DOHH2 (cell line): Measurements from ENCODE around the gene ALKBH3.
A peak's percentile ranks its signal among the peaks of the same experiment; 100 is the strongest.

Source experiments
- H3F3A ChIP-seq: fragments of 200-600 bp; sonication (generic), shearing (Covaris generic); 2 replicates; pipeline ENCODE4 v1.6.0; 2016; ENCODE audit warnings: antibody characterized with exemption, mild to moderate bottlenecking; ENCODE audit not compliant: control insufficient read depth, insufficient read depth
- H3K27ac ChIP-seq: fragments of 200-600 bp; sonication (generic); 2 replicates; pipeline ENCODE4 v1.5.1; 2014; ENCODE audit warnings: low read depth, mild to moderate bottlenecking, low read length, moderate library complexity
- H3K27me3 ChIP-seq: fragments of 200-600 bp; sonication (generic); 2 replicates; pipeline ENCODE4 v1.6.1; 2014; ENCODE audit warnings: mild to moderate bottlenecking, low read length, mixed read lengths; ENCODE audit not compliant: control insufficient read depth
- H3K36me3 ChIP-seq: fragments of 200-600 bp; sonication (generic); 2 replicates; pipeline ENCODE4 v1.6.1; 2014; ENCODE audit warnings: mild to moderate bottlenecking, low read length, moderate library complexity, mixed read lengths; ENCODE audit not compliant: control insufficient read depth
- H3K4me1 ChIP-seq: fragments of 200-600 bp; sonication (generic); 2 replicates; pipeline ENCODE4 v1.6.1; 2014; ENCODE audit warnings: mild to moderate bottlenecking, low read length, mixed read lengths; ENCODE audit not compliant: control insufficient read depth
- H3K4me2 ChIP-seq: fragments of 200-600 bp; sonication (generic); 2 replicates; pipeline ENCODE4 v1.6.0; 2014; ENCODE audit warnings: mild to moderate bottlenecking, low read length, moderate library complexity
- H3K4me3 ChIP-seq: fragments of 200-600 bp; sonication (generic); 2 replicates; pipeline ENCODE4 v1.5.1; 2014; ENCODE audit warnings: mild to moderate bottlenecking, low read length, mixed read lengths
- H3K79me2 ChIP-seq: fragments of 200-600 bp; sonication (generic); 2 replicates; pipeline ENCODE4 v1.6.1; 2014; ENCODE audit warnings: mild to moderate bottlenecking, low read length, mixed read lengths; ENCODE audit not compliant: control insufficient read depth
- H3K9me2 ChIP-seq: fragments of 200-600 bp; sonication (generic); replicated peaks from 2 replicates; pipeline ENCODE4 v1.6.1; 2014; ENCODE audit warnings: mild to moderate bottlenecking, low read length, mixed read lengths; ENCODE audit not compliant: control insufficient read depth
- H3K9me3 ChIP-seq: fragments of 200-600 bp; sonication (generic); 2 replicates; pipeline ENCODE4 v1.6.1; 2014; ENCODE audit warnings: antibody characterized with exemption, low read length, mixed read lengths; ENCODE audit not compliant: control insufficient read depth, insufficient read depth
- H4K20me1 ChIP-seq: fragments of 200-600 bp; sonication (generic); 2 replicates; pipeline ENCODE4 v1.6.0; 2014; ENCODE audit warnings: low read depth, mild to moderate bottlenecking, antibody characterized with exemption, low read length, moderate library complexity; ENCODE audit not compliant: control insufficient read depth, insufficient read depth
- CTCF ChIP-seq: fragments of 200-600 bp; sonication (generic); IDR thresholded peaks from one replicate; pipeline ENCODE4 v1.5.1; 2014; ENCODE audit warnings: antibody characterized with exemption, mild to moderate bottlenecking, low read depth, low read length; ENCODE audit not compliant: poor library complexity, severe bottlenecking
- EZH2phosphoT487 ChIP-seq: fragments of 200-600 bp; sonication (generic); IDR thresholded peaks from 2 replicates; pipeline ENCODE4 v1.6.1; 2017; ENCODE audit warnings: borderline replicate concordance, mild to moderate bottlenecking, antibody characterized with exemption, low read length, moderate library complexity, mixed read lengths

ALKBH3 gene

DNA sequence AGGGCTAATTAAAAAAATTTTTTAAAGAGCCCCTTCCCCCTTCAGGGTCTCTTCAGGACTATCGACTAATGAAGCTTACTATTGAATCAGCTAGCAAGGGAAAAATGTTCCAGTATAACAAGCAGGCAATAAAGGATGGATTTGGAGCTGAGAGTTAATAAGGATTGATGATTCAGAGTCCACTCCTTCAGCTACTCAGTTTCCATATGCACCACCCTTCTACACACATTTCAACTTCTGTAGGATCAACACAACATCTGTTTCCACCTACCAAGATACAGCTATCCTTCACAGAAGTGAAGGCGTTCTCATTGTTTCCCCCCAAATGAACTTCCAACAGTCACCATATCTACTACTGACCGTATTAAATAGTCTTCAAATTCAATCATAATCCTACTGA is 6.6 kb upstream of the ALKBH3 start:
- Histone ChIP-seq H3K9me3 (no peaks in the 10 kb centered on the region), H4K20me1 (no peaks in the 10 kb centered on the region), H3K4me2 (no peak overlapping the region), H3K27ac (no peak overlapping the region), H3K4me1 (no peaks in the 10 kb centered on the region), H3K4me3 (no peak overlapping the region), H3F3A (no peaks in the 10 kb centered on the region), H3K79me2 (no peaks in the 10 kb centered on the region), H3K36me3 (no peaks in the 10 kb centered on the region), H3K9me2 (no peaks in the 10 kb centered on the region), H3K27me3 (peaks cover 21% of the 10 kb centered on the region)
- TF ChIP-seq CTCF = no peak
- TF ChIP-seq EZH2phosphoT487 = no peak

DNA sequence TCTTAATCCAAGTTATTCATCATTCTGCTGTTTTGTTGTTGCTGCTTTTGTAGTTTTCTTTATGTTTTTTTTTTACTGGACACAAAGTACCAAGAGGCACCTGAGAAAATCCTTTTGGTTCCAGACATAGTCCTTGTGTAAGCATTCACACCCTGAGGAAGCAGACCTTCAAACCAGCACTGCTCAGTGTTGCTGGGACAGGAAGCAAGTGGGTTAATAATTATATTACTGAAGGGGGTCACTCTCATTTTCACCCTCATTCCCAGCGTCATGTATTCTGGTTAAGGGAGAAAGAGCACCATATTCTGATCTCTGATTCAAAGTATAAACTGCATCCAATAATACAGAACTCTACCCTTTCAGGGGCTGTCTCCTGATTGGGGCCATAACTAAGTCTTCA is 5.9 kb upstream of the ALKBH3 start:
- no peak for TF ChIP-seq EZH2phosphoT487
- TF ChIP-seq CTCF = no peak
- H3K27me3 ChIP-seq = peaks cover 17% of the 10 kb centered on the region
- H3F3A ChIP-seq = no peaks in the 10 kb centered on the region
- no peaks in the 10 kb centered on the region for H3K9me2 ChIP-seq
- peaks cover 4% of the 10 kb centered on the region; the same call in 1 of the 2 replicates for H3K9me3 ChIP-seq
- H3K4me2 ChIP-seq = no peak overlapping the region
- no peaks in the 10 kb centered on the region for H3K79me2 ChIP-seq
- H3K4me1 ChIP-seq = no peaks in the 10 kb centered on the region
- no peak overlapping the region for H3K27ac ChIP-seq
- H3K36me3 ChIP-seq = no peaks in the 10 kb centered on the region
- no peaks in the 10 kb centered on the region for H4K20me1 ChIP-seq
- H3K4me3 ChIP-seq = no peak overlapping the region

DNA sequence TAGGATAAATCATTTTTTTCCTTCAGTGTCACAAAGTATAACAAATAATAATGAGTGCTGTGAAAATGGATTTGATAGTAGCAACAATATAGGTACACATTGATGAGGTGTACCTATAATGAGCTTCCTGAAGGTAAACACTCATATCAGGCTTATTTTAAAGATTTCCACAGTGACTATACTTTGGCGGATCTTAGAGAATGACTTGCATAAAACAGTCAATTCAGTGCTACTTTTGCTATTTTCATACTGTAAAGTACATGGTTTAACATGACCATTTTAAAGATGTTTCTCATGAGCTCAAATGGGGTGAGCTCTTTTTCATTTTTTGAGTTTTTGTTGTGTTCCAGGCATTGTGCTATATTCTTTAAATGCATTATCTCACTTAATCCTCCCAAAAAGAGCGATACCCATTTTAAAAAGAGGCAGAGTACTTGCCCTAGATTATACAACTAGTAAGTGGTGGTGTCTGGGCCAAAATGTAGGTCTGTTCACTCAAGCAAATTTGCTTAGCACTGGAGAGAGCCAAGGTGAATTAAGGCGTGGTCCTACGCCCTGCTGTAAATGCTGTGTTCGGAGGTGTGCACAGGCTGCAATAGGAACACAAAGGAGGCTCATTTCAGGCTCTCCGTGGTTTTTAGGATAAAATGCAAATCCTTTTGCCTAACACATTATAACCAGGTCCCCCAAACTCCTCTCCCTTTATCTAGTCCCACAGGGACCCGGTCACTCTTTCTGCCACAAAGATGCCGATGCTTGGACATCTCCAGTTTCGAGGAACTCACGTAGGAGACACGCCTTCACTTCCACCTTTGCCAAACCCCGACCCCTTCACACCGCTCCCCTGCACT is 617 bp upstream of the ALKBH3 start:
- no peak for TF ChIP-seq CTCF
- no peak for TF ChIP-seq EZH2phosphoT487
- Histone ChIP-seq H3K4me1 (peaks cover 14% of the 10 kb centered on the region), H3K4me2 (peak overlapping the region; percentile 90)

More for the DNA sequence above, 617 bp upstream of the ALKBH3 start:
- Histone ChIP-seq H3K9me2 (no peaks in the 10 kb centered on the region), H3K36me3 (peaks cover 20% of the 10 kb centered on the region), H3K9me3 (peaks cover 16% of the 10 kb centered on the region; the same call in 1 of the 2 replicates), H3K79me2 (peaks cover 10% of the 10 kb centered on the region), H3K4me3 (peak overlapping the region; percentile 92), H3K27ac (no peak overlapping the region), H4K20me1 (no peaks in the 10 kb centered on the region), H3K27me3 (no peaks in the 10 kb centered on the region), H3F3A (no peaks in the 10 kb centered on the region)
